ENCODE data around the gene SAE1. TPM values are rescaled to one million over a fixed set of nuclear protein-coding genes. Genes with fewer than 3 reads are reported as not detected.
A peak's percentile ranks its signal among the peaks of the same experiment; 100 is the strongest.

Gene SAE1
- total and polyA plus RNA-seq, 2 of the 4 experiments (the other 2 are of a cell fraction): 165 to 184 TPM

- intact Hi-C loops (cut with micrococcal nuclease): no loop called here
- no peak overlapping the region for H4K5ac ChIP-seq (ENCODE audit: low read depth, low read length)
- H2AK9ac ChIP-seq (replicated peaks; ENCODE audit: low read depth, low read length, poor library complexity): no peak overlapping the region
- H3K9me3 ChIP-seq (ENCODE audit: control insufficient read depth, insufficient read depth, low read length): no peaks in the 10 kb centered on the region
- no peak overlapping the region for H3K56ac ChIP-seq (ENCODE audit: extremely low read depth, insufficient read depth, low read length)
- peaks cover 37 to 74% of the 10 kb centered on the region in 2 experiments for H3K79me1 ChIP-seq (ENCODE audit: low read depth in 1 of 2, low read length in 2 of 2)
- H2AK5ac ChIP-seq (ENCODE audit: low read depth, low read length): no peak overlapping the region
- ChIA-PET CTCF (no interaction called here), POLR2A (ENCODE audit: unreplicated experiment) (no interaction called here)
- H4K8ac ChIP-seq (ENCODE audit: low read depth in 2 of 2, low read length in 2 of 2): no peak overlapping the region
- no peak overlapping the region for H3K18ac ChIP-seq (ENCODE audit: low read depth, low read length)
- H2BK15ac ChIP-seq (ENCODE audit: low read depth, low read length): no peak overlapping the region
- H3K9me1 ChIP-seq (ENCODE audit: insufficient read depth, low read length): peaks cover 6% of the 10 kb centered on the region; the same call in 1 of the 2 replicates
- no peaks in the 10 kb centered on the region for H3K27me3 ChIP-seq (ENCODE audit: control insufficient read depth, insufficient read depth, low read length)
- no peak overlapping the region for H3K23ac ChIP-seq (ENCODE audit: low read depth, low read length)
- H3K4me2 ChIP-seq (ENCODE audit: low read depth, low read length): no peak overlapping the region
- H3K4ac ChIP-seq (ENCODE audit: low read depth, low read length): no peak overlapping the region
- H4K20me1 ChIP-seq (ENCODE audit: insufficient read depth, low read length): peaks cover 43% of the 10 kb centered on the region
- H2AFZ ChIP-seq (replicated peaks; ENCODE audit: low read length, poor library complexity): no peak overlapping the region
- no peak overlapping the region for H3K4me3 ChIP-seq (ENCODE audit: insufficient read depth, low read depth, low read length)
- TF ChIP-seq BHLHE40 (IDR thresholded peaks at IDR 0.05; ENCODE audit: low read depth, low read length) (no peak), MAFK (IDR thresholded peaks at IDR 0.05; ENCODE audit: low read depth, low read length) (no peak), SMC3 (IDR thresholded peaks at IDR 0.05; ENCODE audit: low read depth, low read length) (no peak), POLR2A (IDR thresholded peaks at IDR 0.05; ENCODE audit: low read depth, low read length) (no peak), FOS (IDR thresholded peaks at IDR 0.05; ENCODE audit: low read depth, low read length) (no peak), ELK1 (IDR thresholded peaks at IDR 0.05; ENCODE audit: borderline replicate concordance, low read depth, low read length) (no peak), CTCF (conservative IDR thresholded peaks at IDR 0.05; ENCODE audit: low read depth, low read length) (no peak), MAZ (IDR thresholded peaks at IDR 0.05; ENCODE audit: borderline replicate concordance, low read depth, low read length) (no peak), MXI1 (IDR thresholded peaks at IDR 0.05; ENCODE audit: borderline replicate concordance, low read depth, low read length) (no peak), RAD21 (IDR thresholded peaks at IDR 0.05; ENCODE audit: low read length) (no peak), NFE2L2 (IDR thresholded peaks at IDR 0.05; ENCODE audit: low read depth, low read length) (no peak), USF2 (IDR thresholded peaks at IDR 0.05; ENCODE audit: low read depth, low read length) (no peak), RCOR1 (IDR thresholded peaks at IDR 0.05; ENCODE audit: insufficient replicate concordance, low read length) (no peak), CHD1 (IDR thresholded peaks at IDR 0.05; ENCODE audit: low read depth, low read length) (no peak), CEBPB (IDR thresholded peaks at IDR 0.05; ENCODE audit: low read depth, low read length) (no peak), RFX5 (IDR thresholded peaks at IDR 0.05; ENCODE audit: low read depth, low read length) (no peak)
- peaks cover 20% of the 10 kb centered on the region for H3K36me3 ChIP-seq (ENCODE audit: control insufficient read depth, insufficient read depth, low read length)
- dilution Hi-C loops (cut with HindIII; ENCODE audit: low sequenced_read_pairs, unreplicated experiment): no loop called here
- H3K14ac ChIP-seq (replicated peaks; ENCODE audit: low read depth, low read length): no peak overlapping the region; the same call in 1 of the 2 replicates
- H3K27ac ChIP-seq (ENCODE audit: insufficient read depth, low read length): no peak overlapping the region
- H2BK120ac ChIP-seq (ENCODE audit: low read depth, low read length): no peak overlapping the region
- no TSS peak for BruUV-seq (replicated peaks)
- in situ Hi-C loops (cut with MboI; ENCODE audit: low sequenced_read_pairs): no loop called here
- ATAC-seq (ENCODE audit: low read depth) (no peak), DNase-seq (no peak)
- H4K91ac ChIP-seq (ENCODE audit: insufficient read depth, low read depth, low read length): no peak overlapping the region
- no CpG with 5 or more reads among the region's 2 CpGs for WGBS, 2 experiments (ENCODE audit: extremely low coverage in 2 of 2, insufficient read length in 1 of 2)
- no peak overlapping the region for H2BK5ac ChIP-seq (ENCODE audit: low read depth, low read length, poor library complexity, severe bottlenecking)
- H2BK20ac ChIP-seq (ENCODE audit: low read depth, low read length): no peak overlapping the region
- H3K4me1 ChIP-seq (ENCODE audit: control insufficient read depth, insufficient read depth, low read length): no peaks in the 10 kb centered on the region
- 0 out of 2 replicates have a peak overlapping the region, but pooled peaks have one; percentile 4 for H3K9ac ChIP-seq (ENCODE audit: low read depth, low read length)
Observed at GRCh38 chr19:47183601-47184000, 53.0 kb downstream of the SAE1 start.

All from IMR-90 (cell line).